ENCODE results near the gene ATP13A2. TPM values are rescaled to one million over a fixed set of nuclear protein-coding genes. Genes with fewer than 3 reads are reported as not detected.

ATP13A2 gene
- total and polyA plus RNA-seq, 8 donors, result 23.6 to 65.0 (median 35.4) TPM

Other genes with a start within 250 kb of the ATP13A2 start
- gene RNU1-2, start 115.9 kb downstream of the ATP13A2 start, total RNA-seq, result 1,000 to 10,000 TPM; 2,748 to 3,444 TPM
- 1 to 10 TPM; 1.5 to 9.4 (median 2.1) TPM for gene RNU1-2, start 115.9 kb downstream of the ATP13A2 start, polyA plus RNA-seq (ENCODE audit: insufficient read length in 6 of 6)
- 10 to 100 TPM; 19.1 to 19.7 TPM for gene CROCC, start 90.0 kb downstream of the ATP13A2 start, total RNA-seq
- 10 to 100 TPM; 43.5 to 66.2 (median 58.3) TPM for gene CROCC, start 90.0 kb downstream of the ATP13A2 start, polyA plus RNA-seq (ENCODE audit: insufficient read length in 6 of 6)
- 10 to 100 TPM in 1 of 2 donors, 1 to 10 TPM in 1; 8.0 to 54.3 TPM for gene MFAP2, start 31.3 kb downstream of the ATP13A2 start, total RNA-seq
- gene MFAP2, start 31.3 kb downstream of the ATP13A2 start, polyA plus RNA-seq (ENCODE audit: insufficient read length in 6 of 6), result 100 to 1,000 TPM; 256 to 380 (median 302) TPM
- gene SDHB, start 42.1 kb upstream of the ATP13A2 start, total RNA-seq, result 100 to 1,000 TPM in 1 of 2 donors, 10 to 100 TPM in 1; 87.7 to 110 TPM
- gene SDHB, start 42.1 kb upstream of the ATP13A2 start, polyA plus RNA-seq (ENCODE audit: insufficient read length in 6 of 6), result 100 to 1,000 TPM in 2 of 6 donors, 10 to 100 TPM in 4; 86.8 to 108 (median 98.1) TPM
- gene PADI2, start 107.5 kb upstream of the ATP13A2 start, total RNA-seq, result 10 to 100 TPM in 1 of 2 donors, 1 to 10 TPM in 1; 2.2 to 35.4 TPM
- gene PADI2, start 107.5 kb upstream of the ATP13A2 start, polyA plus RNA-seq (ENCODE audit: insufficient read length in 6 of 6), result 10 to 100 TPM in 4 of 6 donors, 1 to 10 TPM in 2; 7.0 to 16.1 (median 10.6) TPM
- gene PADI1, start 193.2 kb upstream of the ATP13A2 start, total RNA-seq, result not detected
- not detected for gene PADI1, start 193.2 kb upstream of the ATP13A2 start, polyA plus RNA-seq (ENCODE audit: insufficient read length in 6 of 6)
- not detected for gene PADI3, start 237.2 kb upstream of the ATP13A2 start, total RNA-seq
- gene PADI3, start 237.2 kb upstream of the ATP13A2 start, polyA plus RNA-seq (ENCODE audit: insufficient read length in 6 of 6), result under 1 TPM in 1 of 6 donors, not detected in 5; 0.04 TPM

Data from left lung (tissue), 8 donors.